ENCODE results near the gene AHRR. TPM values are rescaled to one million over a fixed set of nuclear protein-coding genes. Genes with fewer than 3 reads are reported as not detected.
"Not testable (repeated sequence)": the region's sequence is repeated elsewhere in the genome, so short reads cannot be mapped to it uniquely, and the experiment has no call there.

Gene AHRR
- total RNA-seq, 2 donors from 2014 or later: 1.9 to 17.7 TPM

- no peaks in the 10 kb centered on the region for H3K27me3 ChIP-seq (replicated peaks; ENCODE audit: insufficient read depth)
- H3K9me3 ChIP-seq: no peaks in the 10 kb centered on the region
- H3K4me3 ChIP-seq: no peak overlapping the region
- TF ChIP-seq POLR2A (IDR thresholded peaks at IDR 0.05) (no peak), CTCF (IDR thresholded peaks at IDR 0.05) (no peak), POLR2AphosphoS5 (IDR thresholded peaks at IDR 0.05) (no peak)
- intact Hi-C loops (cut with DNase I): no loop called here
- H3K27ac ChIP-seq: no peak overlapping the region
- no peaks in the 10 kb centered on the region for H3K36me3 ChIP-seq
- DNase-seq (ENCODE audit: low spot score): no peak
- H3K4me1 ChIP-seq (replicated peaks): no peaks in the 10 kb centered on the region
Measured at GRCh38 chr5:383066-383465, 61.6 kb downstream of the AHRR start.

- H3K4me1 ChIP-seq (replicated peaks): no peaks in the 10 kb centered on the region
- H3K27ac ChIP-seq: no peak overlapping the region
- no peaks in the 10 kb centered on the region for H3K36me3 ChIP-seq
- no peak for TF ChIP-seq POLR2AphosphoS5 (IDR thresholded peaks at IDR 0.05)
- WGBS: 76% methylated on average over 3 of the region's 3 CpGs
- no peaks in the 10 kb centered on the region for H3K27me3 ChIP-seq (replicated peaks; ENCODE audit: insufficient read depth)
- no peak overlapping the region for H3K4me3 ChIP-seq
- intact Hi-C loops (cut with DNase I): no loop called here
- H3K9me3 ChIP-seq: no peaks in the 10 kb centered on the region
- no peak for DNase-seq (ENCODE audit: low spot score)
Measured at GRCh38 chr5:383621-384020, 62.1 kb downstream of the AHRR start.

GRCh38 chr5:384576-384975 lies 63.1 kb downstream of the AHRR start:
- H3K27ac ChIP-seq; H3K36me3 ChIP-seq; intact Hi-C loops (cut with DNase I); H3K9me3 ChIP-seq; H3K4me3 ChIP-seq; H3K27me3 ChIP-seq (replicated peaks; ENCODE audit: insufficient read depth); H3K4me1 ChIP-seq (replicated peaks): not testable (repeated sequence)
- whole genome bisulfite sequencing: 91% methylated on average over 7 of the region's 7 CpGs
- DNase-seq (ENCODE audit: low spot score): peak; percentile 0

GRCh38 chr5:385321-385720 lies 63.8 kb downstream of the AHRR start:
- H3K27ac ChIP-seq: no peak overlapping the region
- intact Hi-C loops (cut with DNase I): no loop called here
- no peak overlapping the region for H3K4me3 ChIP-seq
- no peaks in the 10 kb centered on the region for H3K4me1 ChIP-seq (replicated peaks)
- TF ChIP-seq POLR2AphosphoS5 (IDR thresholded peaks at IDR 0.05): no peak
- no peak for TF ChIP-seq CTCF (IDR thresholded peaks at IDR 0.05)
- no peak for TF ChIP-seq POLR2A (IDR thresholded peaks at IDR 0.05)
- no peak for DNase-seq (ENCODE audit: low spot score)
- no peaks in the 10 kb centered on the region for H3K9me3 ChIP-seq
- WGBS: 96% methylated on average over 1 of the region's 1 CpG
- H3K27me3 ChIP-seq (replicated peaks; ENCODE audit: insufficient read depth): no peaks in the 10 kb centered on the region
- no peaks in the 10 kb centered on the region for H3K36me3 ChIP-seq

GRCh38 chr5:386432-387341 lies 65.2 kb downstream of the AHRR start:
- peak; percentile 2 for DNase-seq (ENCODE audit: low spot score)
- Histone ChIP-seq H3K9me3 (no peaks in the 10 kb centered on the region), H3K27ac (no peak overlapping the region), H3K4me1 (replicated peaks) (no peaks in the 10 kb centered on the region), H3K4me3 (no peak overlapping the region), H3K36me3 (no peaks in the 10 kb centered on the region), H3K27me3 (replicated peaks; ENCODE audit: insufficient read depth) (no peaks in the 10 kb centered on the region)
- 46% methylated on average over 18 of the region's 18 CpGs for WGBS
- intact Hi-C loops (cut with DNase I): no loop called here
- TF ChIP-seq POLR2AphosphoS5 (IDR thresholded peaks at IDR 0.05) (no peak), CTCF (IDR thresholded peaks at IDR 0.05) (no peak), POLR2A (IDR thresholded peaks at IDR 0.05) (no peak)
